Midbrain (tissue), 1 donor: ENCODE measurements around the gene ZFPL1.
A peak's percentile ranks its signal among the peaks of the same experiment; 100 is the strongest.

ENCODE experiments used
- DNase-seq: peaks from one replicate; lab custom pipeline; 2025; lab: John Stamatoyannopoulos, UW

The ZFPL1 gene

DNA sequence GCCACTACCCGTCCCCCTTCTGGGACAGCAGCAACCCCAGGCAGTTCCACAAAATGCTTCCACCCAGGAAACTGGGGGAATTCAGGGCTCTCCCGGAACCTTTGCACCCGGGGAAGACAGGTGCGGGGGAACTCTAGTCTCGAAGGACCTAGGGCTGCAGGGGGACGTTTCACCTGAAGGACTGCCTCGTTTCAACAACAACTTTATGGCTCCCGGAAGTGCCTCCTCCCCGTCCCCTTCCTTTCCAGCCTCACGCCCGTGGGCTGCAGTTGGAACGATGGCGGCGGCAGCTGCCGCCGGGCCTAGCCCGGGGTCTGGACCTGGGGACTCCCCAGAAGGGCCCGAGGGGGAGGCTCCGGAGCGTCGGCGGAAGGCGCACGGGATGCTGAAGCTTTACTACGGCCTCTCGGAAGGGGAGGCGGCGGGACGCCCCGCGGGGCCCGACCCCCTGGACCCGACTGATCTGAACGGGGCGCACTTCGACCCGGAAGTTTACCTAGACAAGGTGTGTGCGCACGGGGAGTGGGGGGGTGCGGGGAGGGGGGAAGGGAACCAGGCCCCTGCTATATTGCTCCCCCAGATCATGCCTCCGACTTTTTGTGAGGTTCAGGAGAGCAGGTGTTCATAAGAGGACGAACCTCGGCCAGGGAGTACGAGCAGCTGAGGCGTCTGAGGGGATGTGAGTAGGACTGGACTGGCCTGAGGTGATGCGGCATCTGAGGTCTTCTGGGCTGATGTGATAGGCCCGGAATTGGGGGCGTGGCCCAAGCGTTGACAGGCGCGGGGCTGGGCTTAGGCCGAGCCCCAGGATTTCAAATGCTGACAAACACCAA is 12.2 kb downstream of the ZFPL1 start, which contains the start of gene VPS51:
Gene VPS51, plus strand, starts transcription at position 241 of the 833 bp plus-strand sequence. Its CDS starts 37 bp downstream, at position 278.
- peak; percentile 90 for DNase-seq

- DNase-seq = no peak
Observed at GRCh38 chr11:65096926-65097325, 12.9 kb downstream of the ZFPL1 start.

DNA sequence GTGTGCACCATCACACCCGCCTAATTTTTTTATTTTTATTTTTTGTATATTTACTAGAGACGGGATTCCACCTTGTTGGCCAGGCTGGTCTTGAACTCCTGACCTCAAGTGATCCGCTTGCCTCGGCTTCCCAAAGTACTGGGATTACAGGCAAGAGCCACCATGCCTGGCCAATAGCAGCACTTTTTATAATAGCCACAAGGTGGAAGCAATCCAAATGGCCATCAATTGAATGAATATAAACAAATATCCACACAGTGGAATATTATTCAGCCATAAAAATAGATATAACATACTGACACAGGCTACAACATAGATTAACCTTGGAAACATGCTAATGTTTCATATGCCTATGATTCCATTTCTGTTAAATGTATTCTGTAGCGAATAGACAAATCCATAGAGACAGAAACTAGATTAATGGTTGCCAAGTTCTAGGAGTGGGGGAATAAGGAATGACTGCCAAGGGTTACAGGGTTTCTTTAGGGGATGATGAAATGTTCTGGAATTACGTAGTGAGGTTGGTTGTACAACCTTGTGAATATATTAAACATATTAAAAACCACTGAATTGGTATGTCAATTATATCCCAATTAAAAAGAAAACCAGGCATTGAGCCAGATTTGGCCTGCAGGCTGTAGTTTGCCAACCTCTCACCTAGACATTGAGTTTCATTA is 16.8 kb downstream of the ZFPL1 start:
- no peak for DNase-seq

DNA sequence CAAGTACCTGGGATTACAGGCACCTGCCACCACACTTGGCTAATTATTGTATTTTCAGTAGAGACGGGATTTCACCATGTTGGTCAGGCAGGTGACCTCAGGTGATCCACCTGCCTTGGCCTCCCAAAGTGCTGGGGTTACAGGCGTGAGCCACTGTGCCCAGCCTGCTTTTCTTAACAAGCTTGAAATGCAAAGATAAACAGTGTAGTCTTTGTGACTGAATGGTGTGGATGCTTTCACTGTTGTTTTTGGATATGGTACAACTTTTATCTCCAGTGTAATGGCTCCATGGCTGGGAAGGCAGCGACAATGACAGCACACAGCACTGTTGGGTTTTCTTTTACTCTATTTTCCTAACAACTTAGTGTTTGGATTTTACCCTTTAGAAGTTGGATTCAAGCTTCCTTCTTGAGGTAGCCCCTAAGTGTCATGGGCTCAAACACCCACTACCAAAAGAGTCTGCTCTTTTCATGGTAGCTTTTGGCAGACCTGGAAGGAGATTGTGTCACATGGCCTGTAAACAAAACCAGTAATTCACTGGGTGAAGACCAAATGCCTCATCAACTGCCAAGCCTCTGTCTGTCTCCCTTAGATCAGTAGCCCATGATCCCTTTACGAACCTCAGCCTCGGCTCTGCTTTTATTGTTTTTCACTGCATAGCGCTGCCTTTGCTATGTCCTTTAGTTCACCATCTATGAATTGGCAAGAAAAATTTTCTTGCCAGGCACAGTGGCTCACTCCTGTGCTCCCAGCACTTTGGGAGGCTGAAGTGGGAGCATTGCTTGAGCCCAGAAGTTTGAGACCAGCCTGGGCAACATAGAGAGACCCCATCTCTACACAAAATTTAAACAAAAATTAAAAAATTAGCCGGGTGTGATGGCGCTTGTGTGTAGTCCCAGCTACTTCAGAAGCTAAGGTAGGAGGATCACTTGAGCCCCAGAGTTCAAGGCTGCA is 18.4 kb downstream of the ZFPL1 start:
- DNase-seq = peak; percentile 82

DNA sequence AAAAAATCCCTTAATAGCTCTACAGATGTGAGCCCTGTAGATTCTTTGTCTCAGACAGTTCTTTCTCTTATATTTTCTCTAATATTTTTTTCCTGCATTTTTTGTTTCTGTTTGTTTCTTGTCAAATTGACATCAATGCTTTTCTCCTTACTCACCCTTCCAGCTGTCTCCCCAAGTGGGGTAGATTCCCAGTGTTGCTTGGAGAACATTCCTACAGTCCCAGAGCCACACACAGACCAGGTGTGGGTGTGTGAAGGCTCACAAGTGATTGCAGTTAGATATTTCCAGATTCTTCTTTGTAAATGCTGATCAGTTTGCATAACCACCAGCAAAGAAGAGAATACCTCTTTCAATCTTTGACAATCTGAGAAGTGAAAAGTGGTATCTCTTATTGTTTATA is 19.5 kb downstream of the ZFPL1 start:
- DNase-seq = no peak

DNA sequence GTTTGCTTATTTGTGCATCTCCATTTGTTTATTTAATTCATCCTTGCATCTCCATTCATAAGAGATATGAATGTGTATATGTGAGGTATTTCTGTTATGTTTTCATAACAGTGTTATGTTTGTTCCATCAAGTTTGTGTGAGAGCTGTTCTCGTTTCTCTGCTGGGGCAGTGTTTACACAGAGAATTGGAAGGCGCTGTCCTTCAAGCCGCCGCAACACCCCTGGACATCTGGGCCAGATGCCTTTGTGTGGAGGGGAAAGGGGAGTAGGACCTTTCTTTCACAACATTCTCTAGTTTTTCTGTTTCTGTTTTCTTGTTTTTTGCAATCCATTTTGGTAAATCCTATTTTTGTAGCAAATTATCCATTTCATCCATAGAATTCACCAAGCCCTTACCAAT is 20.6 kb downstream of the ZFPL1 start:
- peak; percentile 20 for DNase-seq

GRCh38 chr11:65107078-65107477 is 23.1 kb downstream of the ZFPL1 start:
- no peak for DNase-seq

- no peak for DNase-seq
Observed at GRCh38 chr11:65107751-65108468, 23.9 kb downstream of the ZFPL1 start.

DNA sequence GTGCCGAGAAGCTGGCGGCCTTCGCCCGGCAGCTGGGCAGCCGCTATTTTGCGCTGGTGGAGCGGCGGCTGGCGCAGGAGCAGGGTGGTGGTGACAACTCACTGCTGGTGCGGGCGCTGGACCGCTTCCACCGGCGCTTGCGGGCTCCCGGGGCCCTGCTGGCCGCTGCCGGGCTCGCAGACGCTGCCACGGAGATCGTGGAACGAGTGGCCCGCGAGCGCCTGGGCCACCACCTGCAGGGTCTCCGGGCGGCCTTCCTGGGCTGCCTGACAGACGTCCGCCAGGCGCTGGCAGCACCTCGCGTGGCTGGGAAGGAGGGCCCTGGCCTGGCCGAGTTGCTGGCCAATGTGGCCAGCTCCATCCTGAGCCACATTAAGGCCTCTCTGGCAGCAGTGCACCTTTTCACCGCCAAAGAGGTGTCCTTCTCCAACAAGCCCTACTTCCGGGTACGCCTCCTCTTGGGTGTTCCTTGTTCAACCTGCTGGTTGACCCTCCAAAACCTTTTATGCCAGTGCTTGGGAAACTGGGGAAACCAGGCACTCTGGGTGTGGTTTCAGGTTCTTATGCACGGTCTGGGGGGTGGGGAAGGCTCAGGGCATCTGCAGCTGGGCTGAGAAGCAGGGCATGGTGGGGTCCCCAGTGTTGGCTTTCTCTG is 24.6 kb downstream of the ZFPL1 start:
- DNase-seq = no peak

DNA sequence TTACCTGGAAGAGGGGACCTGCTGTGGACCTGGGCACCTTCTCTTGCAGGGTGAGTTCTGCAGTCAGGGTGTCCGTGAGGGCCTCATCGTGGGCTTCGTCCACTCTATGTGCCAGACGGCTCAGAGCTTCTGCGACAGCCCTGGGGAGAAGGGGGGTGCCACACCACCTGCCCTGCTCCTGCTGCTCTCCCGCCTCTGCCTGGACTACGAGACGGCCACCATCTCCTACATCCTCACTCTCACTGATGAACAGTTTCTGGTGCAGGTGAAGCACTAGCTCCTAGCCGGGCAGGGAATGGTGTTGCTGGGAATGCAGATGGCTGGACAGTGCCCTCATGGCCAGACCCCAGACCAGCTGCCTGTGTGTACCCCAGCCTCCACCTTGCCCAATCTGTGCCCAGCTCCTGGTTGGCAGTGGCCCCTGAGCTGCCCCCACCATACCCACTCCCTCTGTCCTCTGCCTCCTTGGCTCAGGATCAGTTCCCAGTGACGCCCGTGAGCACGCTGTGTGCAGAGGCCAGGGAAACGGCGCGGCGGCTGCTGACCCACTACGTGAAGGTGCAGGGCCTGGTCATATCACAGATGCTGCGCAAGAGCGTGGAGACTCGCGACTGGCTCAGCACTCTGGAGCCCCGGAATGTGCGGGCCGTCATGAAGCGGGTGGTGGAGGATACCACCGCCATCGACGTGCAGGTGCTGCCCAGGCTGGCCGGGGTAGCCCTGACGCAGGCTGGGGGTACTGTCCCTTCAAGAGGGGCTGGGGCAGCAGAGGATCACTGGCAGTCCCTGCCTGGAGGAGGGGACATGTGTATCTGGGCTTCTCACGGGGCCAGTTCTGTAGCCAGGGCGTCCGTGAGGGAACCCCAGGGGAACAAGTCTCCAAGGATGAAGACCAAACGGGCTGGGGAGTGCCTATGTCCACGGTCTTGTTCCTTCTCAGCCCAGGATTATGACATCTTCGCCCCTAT is 25.5 kb downstream of the ZFPL1 start:
- DNase-seq = no peak

DNA sequence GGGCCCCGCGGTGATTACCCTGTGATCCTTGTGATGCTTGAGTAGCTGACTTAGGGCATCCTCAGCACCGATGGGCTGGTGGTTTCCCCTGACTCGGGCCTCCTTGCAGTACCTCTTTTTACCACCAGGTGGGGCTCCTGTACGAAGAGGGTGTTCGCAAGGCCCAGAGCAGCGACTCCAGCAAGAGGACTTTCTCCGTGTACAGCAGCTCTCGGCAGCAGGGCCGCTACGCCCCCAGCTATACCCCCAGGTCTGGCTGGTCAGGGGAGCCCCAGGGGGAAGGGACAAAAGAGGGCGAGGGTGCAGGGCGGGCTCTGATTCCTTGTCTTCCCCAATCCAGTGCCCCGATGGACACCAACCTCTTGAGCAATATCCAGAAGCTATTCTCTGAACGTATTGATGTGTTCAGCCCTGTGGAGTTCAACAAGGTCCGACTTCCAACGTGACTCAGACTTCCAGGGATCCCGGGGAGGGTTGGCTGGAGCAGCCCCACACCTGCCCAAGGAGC is 26.4 kb downstream of the ZFPL1 start:
- peak; percentile 89 for DNase-seq

DNA sequence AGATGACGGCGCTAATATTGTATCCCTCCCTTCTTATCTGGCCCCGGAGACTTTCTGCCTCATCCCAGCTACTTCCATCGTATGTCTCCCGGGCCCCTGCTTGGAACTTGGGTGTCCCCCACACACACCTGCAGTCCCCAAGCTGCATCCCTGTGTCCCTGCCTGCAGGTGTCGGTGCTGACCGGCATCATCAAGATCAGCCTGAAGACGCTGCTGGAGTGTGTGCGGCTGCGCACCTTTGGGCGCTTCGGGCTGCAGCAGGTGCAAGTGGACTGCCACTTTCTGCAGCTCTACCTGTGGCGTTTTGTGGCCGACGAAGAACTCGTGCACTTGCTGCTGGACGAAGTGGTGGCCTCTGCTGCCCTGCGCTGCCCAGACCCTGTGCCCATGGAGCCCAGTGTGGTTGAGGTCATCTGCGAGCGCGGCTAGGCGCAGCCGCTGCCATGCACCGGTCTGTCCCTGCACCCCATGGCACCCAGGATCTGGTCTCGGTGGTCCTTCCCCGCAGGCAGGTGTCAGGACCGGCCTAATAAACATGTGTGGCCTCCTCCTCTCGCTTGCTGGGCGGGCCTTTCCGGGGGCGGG is 27.2 kb downstream of the ZFPL1 start:
- no peak for DNase-seq

GRCh38 chr11:65111744-65112545 is 27.9 kb downstream of the ZFPL1 start, which contains the start of gene TM7SF2:
Gene TM7SF2 (plus strand): TSS chr11:65111872. CDS start chr11:65112016, 144 bp downstream.
- DNase-seq = peak; percentile 98

GRCh38 chr11:65112546-65113360 is 28.7 kb downstream of the ZFPL1 start:
- DNase-seq = peak; percentile 46

DNA sequence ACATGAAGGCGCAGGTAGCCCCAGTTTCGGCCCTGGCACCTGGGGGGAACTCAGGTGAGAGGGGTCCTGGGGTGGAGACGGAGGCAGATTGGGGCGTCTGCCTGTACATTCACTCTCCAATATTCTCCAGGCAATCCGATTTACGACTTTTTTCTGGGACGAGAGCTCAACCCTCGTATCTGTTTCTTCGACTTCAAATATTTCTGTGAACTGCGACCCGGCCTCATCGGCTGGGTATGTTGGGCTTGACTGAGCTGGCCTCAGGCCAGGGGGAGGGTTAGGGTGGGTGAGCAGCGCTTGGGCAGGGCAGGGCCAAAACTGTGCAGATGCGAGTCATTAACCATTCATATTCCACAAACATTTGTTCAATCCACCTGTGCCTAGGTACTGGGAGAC is 29.3 kb downstream of the ZFPL1 start:
- no peak for DNase-seq

GRCh38 chr11:65113839-65114238 is 29.8 kb downstream of the ZFPL1 start:
- no peak for DNase-seq

DNA sequence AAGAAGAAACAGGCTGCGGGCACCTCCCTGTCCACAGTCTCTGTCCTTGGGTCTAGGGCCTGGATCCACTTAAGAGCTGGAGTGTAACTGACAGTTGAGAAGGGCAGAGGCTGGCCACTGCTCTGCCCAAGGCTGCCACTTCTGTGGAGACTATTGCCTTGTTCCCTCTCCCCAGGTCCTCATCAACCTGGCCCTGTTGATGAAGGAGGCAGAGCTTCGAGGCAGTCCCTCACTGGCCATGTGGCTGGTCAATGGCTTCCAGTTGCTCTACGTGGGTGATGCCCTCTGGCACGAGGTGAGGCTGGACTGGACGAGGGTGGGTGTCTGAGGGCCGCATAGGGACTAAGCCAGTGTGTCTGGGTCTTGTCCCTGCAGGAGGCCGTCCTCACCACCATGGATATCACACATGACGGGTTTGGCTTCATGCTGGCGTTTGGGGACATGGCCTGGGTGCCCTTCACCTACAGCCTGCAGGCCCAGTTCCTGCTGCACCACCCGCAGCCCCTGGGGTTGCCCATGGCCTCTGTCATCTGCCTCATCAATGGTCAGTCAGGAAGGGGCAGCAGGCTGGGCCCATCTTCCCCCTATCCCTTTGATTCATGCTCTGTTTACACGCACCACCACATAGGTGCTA is 30.6 kb downstream of the ZFPL1 start:
- no peak for DNase-seq
